Panc1 (cell line): ENCODE results near the gene DENND1B. TPM values are rescaled to one million over a fixed set of nuclear protein-coding genes. Genes with fewer than 3 reads are reported as not detected.

Experiments
- ATAC-seq: fragments of 200-7000 bp; cut with Tn5 transposase; 2 replicates; pipeline ENCODE4 v1.9.1; 2020; ENCODE audit warnings: mild to moderate bottlenecking, moderate library complexity
- BruUV-seq: library from RNA; stranded (reverse); fragments of 400-500 nt; replicated peaks from 2 replicates; lab custom pipeline; 2021; lab: Mats Ljungman, UMichigan
- CTCF ChIA-PET: fragments of 300-600 bp; sonication (Branson Sonifier 250); formaldehyde crosslinking; loops from one replicate; lab custom pipeline; 2022; ENCODE audit warnings: antibody characterized with exemption; lab: Charles Lee
- POLR2A ChIA-PET: fragments of 300-600 bp; sonication (Branson Sonifier 250); formaldehyde crosslinking; loops from one replicate; lab custom pipeline; 2022; ENCODE audit warnings: antibody characterized with exemption; lab: Charles Lee
- DNase-seq: peaks from one replicate; pipeline ENCODE4 v3.0.0-alpha.2; 2010; ENCODE audit warnings: low read depth, low spot score
- H3K27ac ChIP-seq: 2 replicates; pipeline ENCODE4 v1.5.1; 2011; ENCODE audit warnings: mild to moderate bottlenecking, low read length, inconsistent platforms
- H3K27me3 ChIP-seq: fragments of 200-500 bp; sonication (Bioruptor generic); 2 replicates; pipeline ENCODE4 v1.6.0; 2014; ENCODE audit warnings: low read length, inconsistent platforms; ENCODE audit not compliant: control insufficient read depth, insufficient read depth
- H3K36me3 ChIP-seq: fragments of 200-500 bp; sonication (Bioruptor generic); 2 replicates; pipeline ENCODE4 v1.5.1; 2014; ENCODE audit warnings: inconsistent platforms, mild to moderate bottlenecking, low read length, moderate library complexity; ENCODE audit not compliant: control insufficient read depth, insufficient read depth
- H3K4me1 ChIP-seq: 2 replicates; pipeline ENCODE4 v1.5.1; 2011; ENCODE audit warnings: inconsistent platforms, mild to moderate bottlenecking, low read length, moderate library complexity; ENCODE audit not compliant: control insufficient read depth, insufficient read depth
- H3K4me3 ChIP-seq, 2 experiments: 2 replicates each; pipeline ENCODE4 v1.5.1; 2011 to 2012; ENCODE audit warnings: low read depth in 2 of 2, low read length in 2 of 2, mild to moderate bottlenecking in 2 of 2, inconsistent platforms in 1 of 2, moderate library complexity in 1 of 2
- H3K9me3 ChIP-seq: fragments of 200-500 bp; sonication (Bioruptor generic); 2 replicates; pipeline ENCODE4 v1.5.1; 2014; ENCODE audit warnings: low read depth, mild to moderate bottlenecking, inconsistent platforms, low read length, moderate library complexity; ENCODE audit not compliant: control insufficient read depth, insufficient read depth
- POLR2AphosphoS5 ChIP-seq: IDR thresholded peaks from 2 replicates; pipeline ENCODE4 v1.6.1; 2012; ENCODE audit warnings: mild to moderate bottlenecking, low read depth, low read length, moderate library complexity
- REST ChIP-seq, 2 experiments: IDR thresholded peaks; 2 replicates each; pipeline ENCODE4 v1.6.1; 2011 to 2012; ENCODE audit warnings: low read depth in 2 of 2, control low read depth in 1 of 2, low read length in 1 of 2, mild to moderate bottlenecking in 1 of 2, moderate library complexity in 1 of 2; ENCODE audit not compliant: insufficient read depth in 1 of 2
- SIN3A ChIP-seq: IDR thresholded peaks from 2 replicates; pipeline ENCODE4 v1.6.1; 2012; ENCODE audit warnings: low read depth, mild to moderate bottlenecking, low read length, moderate library complexity, borderline replicate concordance; ENCODE audit not compliant: insufficient read depth
- TCF7L2 ChIP-seq: IDR thresholded peaks from 2 replicates; pipeline ENCODE4 v1.6.1; 2011; ENCODE audit warnings: mild to moderate bottlenecking, low read depth, low read length, inconsistent platforms
- in situ Hi-C: cut with HindIII; loops from 2 replicates; pipeline ENCODE4 v1.10.0; 2016; ENCODE audit warnings: low sequenced_read_pairs, low pct_unique_long_range_greater_than_20kb
- intact Hi-C: fragments of 100-400 bp; cut with micrococcal nuclease; formaldehyde crosslinking; loops from one replicate; pipeline ENCODE4 v1.10.0; 2022; ENCODE audit not compliant: unreplicated experiment
- total RNA-seq: library from RNA; stranded (reverse); gene quantifications from one replicate; pipeline ENCODE4 v1.2.1, GENCODE V29; 2021; ENCODE audit not compliant: unreplicated experiment
- TF ChIP-seq, protein P1 (sequence below): fragments of 450-650 bp; IDR thresholded peaks from 2 replicates; pipeline ENCODE4 v1.5.1; 2017; ENCODE audit warnings: mild to moderate bottlenecking

DENND1B gene
- total RNA-seq, 1 experiment from 2014 or later = 7.7 TPM

GRCh38 chr1:197595304-197595904 is 179.9 kb downstream of the DENND1B start:
- Histone ChIP-seq H3K27me3 (no peaks in the 10 kb centered on the region), H3K4me3 (no peak overlapping the region), H3K36me3 (no peaks in the 10 kb centered on the region), H3K27ac (no peak overlapping the region), H3K9me3 (no peaks in the 10 kb centered on the region), H3K4me1 (no peaks in the 10 kb centered on the region)
- intact Hi-C loops (no loop called here), in situ Hi-C loops (no loop called here)
- no TSS peak for BruUV-seq
- ATAC-seq (no peak), DNase-seq (no peak)
- ChIA-PET POLR2A (no interaction called here), CTCF (no interaction called here)
- no peak for TF ChIP-seq SIN3A
- no peak for TF ChIP-seq REST (IDR thresholded peaks at IDR 0.05; ENCODE audit: insufficient read depth in 1 of 2, low read depth in 2 of 2, low read length in 1 of 2)
- no peak for TF ChIP-seq TCF7L2

GRCh38 chr1:197590687-197591086 is 184.6 kb downstream of the DENND1B start:
- CTCF ChIA-PET = no interaction called here
- Histone ChIP-seq H3K4me1 (no peaks in the 10 kb centered on the region), H3K36me3 (no peaks in the 10 kb centered on the region), H3K27me3 (no peaks in the 10 kb centered on the region), H3K9me3 (no peaks in the 10 kb centered on the region), H3K27ac (no peak overlapping the region), H3K4me3 (no peak overlapping the region)
- POLR2A ChIA-PET = no interaction called here
- DNase-seq (no peak), ATAC-seq (no peak)
- no peak for TF ChIP-seq POLR2AphosphoS5
- TF ChIP-seq, protein P1, sequence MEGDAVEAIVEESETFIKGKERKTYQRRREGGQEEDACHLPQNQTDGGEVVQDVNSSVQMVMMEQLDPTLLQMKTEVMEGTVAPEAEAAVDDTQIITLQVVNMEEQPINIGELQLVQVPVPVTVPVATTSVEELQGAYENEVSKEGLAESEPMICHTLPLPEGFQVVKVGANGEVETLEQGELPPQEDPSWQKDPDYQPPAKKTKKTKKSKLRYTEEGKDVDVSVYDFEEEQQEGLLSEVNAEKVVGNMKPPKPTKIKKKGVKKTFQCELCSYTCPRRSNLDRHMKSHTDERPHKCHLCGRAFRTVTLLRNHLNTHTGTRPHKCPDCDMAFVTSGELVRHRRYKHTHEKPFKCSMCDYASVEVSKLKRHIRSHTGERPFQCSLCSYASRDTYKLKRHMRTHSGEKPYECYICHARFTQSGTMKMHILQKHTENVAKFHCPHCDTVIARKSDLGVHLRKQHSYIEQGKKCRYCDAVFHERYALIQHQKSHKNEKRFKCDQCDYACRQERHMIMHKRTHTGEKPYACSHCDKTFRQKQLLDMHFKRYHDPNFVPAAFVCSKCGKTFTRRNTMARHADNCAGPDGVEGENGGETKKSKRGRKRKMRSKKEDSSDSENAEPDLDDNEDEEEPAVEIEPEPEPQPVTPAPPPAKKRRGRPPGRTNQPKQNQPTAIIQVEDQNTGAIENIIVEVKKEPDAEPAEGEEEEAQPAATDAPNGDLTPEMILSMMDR = no peak
- no peak for TF ChIP-seq SIN3A
- TF ChIP-seq TCF7L2 = no peak
- TF ChIP-seq REST (IDR thresholded peaks at IDR 0.05; ENCODE audit: insufficient read depth in 1 of 2, low read depth in 2 of 2, low read length in 1 of 2) = no peak
- BruUV-seq = no TSS peak
- in situ Hi-C loops (no loop called here), intact Hi-C loops (no loop called here)
